PFSK-1 (cell line): Measurements from ENCODE around the gene FNBP1.

Experiments
- FOXP2 ChIP-seq: optimal IDR thresholded peaks from 2 replicates; pipeline ENCODE3; 2011; ENCODE audit warnings: borderline replicate concordance, control low read depth, inconsistent platforms; ENCODE audit not compliant: insufficient read depth; ENCODE audit errors: extremely low read length, extremely low read depth
- POLR2AphosphoS5 ChIP-seq: IDR thresholded peaks from 2 replicates; pipeline ENCODE4 v1.6.1; 2012; ENCODE audit warnings: low read depth, mild to moderate bottlenecking, control low read depth, low read length, moderate library complexity
- REST ChIP-seq, 2 experiments: IDR thresholded peaks; 2 replicates each; pipeline versions ENCODE4 v1.6.1 to v1.8.0; 2011 to 2012; ENCODE audit warnings: low read depth in 2 of 2, low read length in 2 of 2, control low read depth in 1 of 2, inconsistent platforms in 1 of 2, mild to moderate bottlenecking in 1 of 2, moderate library complexity in 1 of 2; ENCODE audit not compliant: insufficient read depth in 1 of 2
- SIN3A ChIP-seq: IDR thresholded peaks from 2 replicates; pipeline ENCODE4 v1.6.1; 2012; ENCODE audit warnings: mild to moderate bottlenecking, low read length, moderate library complexity, borderline replicate concordance; ENCODE audit not compliant: insufficient read depth
- TAF1 ChIP-seq: IDR thresholded peaks from 2 replicates; pipeline ENCODE4 v1.6.1; 2012; ENCODE audit warnings: low read length, control low read depth, borderline replicate concordance; ENCODE audit not compliant: insufficient read depth

The FNBP1 gene

GRCh38 chr9:129881547-129882324 lies 161.3 kb downstream of the FNBP1 start:
- no peak for TF ChIP-seq TAF1
- TF ChIP-seq POLR2AphosphoS5 = no peak
- no peak for TF ChIP-seq SIN3A
- TF ChIP-seq FOXP2 = no peak

GRCh38 chr9:129880654-129881546 lies 162.1 kb downstream of the FNBP1 start:
- no peak for TF ChIP-seq SIN3A
- TF ChIP-seq FOXP2 = no peak
- TF ChIP-seq TAF1 = no peak
- TF ChIP-seq POLR2AphosphoS5 = no peak
- TF ChIP-seq REST (IDR thresholded peaks at IDR 0.05; ENCODE audit: insufficient read depth in 1 of 2, low read depth in 2 of 2, low read length in 2 of 2) = no peak

- TF ChIP-seq POLR2AphosphoS5 = no peak
- TF ChIP-seq SIN3A = no peak
- TF ChIP-seq FOXP2 = no peak
- TF ChIP-seq TAF1 = no peak
- TF ChIP-seq REST (IDR thresholded peaks at IDR 0.05; ENCODE audit: insufficient read depth in 1 of 2, low read depth in 2 of 2, low read length in 2 of 2) = no peak
These were observed 162.9 kb downstream of the FNBP1 start for GRCh38 chr9:129879991-129880653.

GRCh38 chr9:129879103-129879699 lies 163.8 kb downstream of the FNBP1 start:
- TF ChIP-seq POLR2AphosphoS5 (no peak), TAF1 (no peak), REST (IDR thresholded peaks at IDR 0.05; ENCODE audit: insufficient read depth in 1 of 2, low read depth in 2 of 2, low read length in 2 of 2) (no peak), FOXP2 (no peak), SIN3A (no peak)

GRCh38 chr9:129878291-129878690 lies 164.7 kb downstream of the FNBP1 start:
- no peak for TF ChIP-seq TAF1
- TF ChIP-seq SIN3A = no peak
- TF ChIP-seq FOXP2 = no peak
- TF ChIP-seq POLR2AphosphoS5 = no peak
- no peak for TF ChIP-seq REST (IDR thresholded peaks at IDR 0.05; ENCODE audit: insufficient read depth in 1 of 2, low read depth in 2 of 2, low read length in 2 of 2)
